Body of pancreas (tissue), 4 donors: ENCODE measurements around the gene DMGDH.

Source experiments
- POLR2A ChIP-seq, 3 donors: fragments of 450-650 bp; IDR thresholded peaks; one replicate each; pipeline ENCODE4 v1.6.1; 2016; ENCODE audit warnings: antibody characterized with exemption in 3 of 3, mild to moderate bottlenecking in 2 of 3
- TF ChIP-seq, protein P1 (sequence below), 7 experiments: fragments of 450-650 bp in 4 of 7; fragments of 200-600 bp in 3 of 7; sonication (generic) in 3 of 7; IDR thresholded peaks; one replicate each; pipeline ENCODE4 v1.5.1; 2016 to 2019; ENCODE audit warnings: antibody characterized with exemption in 7 of 7

DNA sequence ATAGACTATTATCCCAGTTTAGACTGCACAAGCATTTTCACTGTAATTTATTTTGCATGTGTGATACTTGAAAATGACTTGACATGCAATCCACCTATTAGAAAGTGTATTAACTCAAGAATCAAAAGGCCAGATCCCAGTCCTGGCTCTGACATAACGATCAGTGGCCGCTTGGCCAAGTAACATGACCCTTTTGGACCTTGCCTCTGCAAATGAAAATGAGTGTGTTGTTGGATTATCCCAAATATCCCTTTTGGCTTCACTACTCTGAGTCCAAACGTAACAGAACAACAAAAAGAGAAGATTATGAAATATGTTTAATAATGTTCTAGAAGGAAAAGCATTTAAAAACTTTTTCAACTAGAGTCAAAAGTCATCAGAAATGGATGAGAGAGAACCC, 19.0 kb downstream of the DMGDH start:
- TF ChIP-seq POLR2A (IDR thresholded peaks at IDR 0.05) = no peak
- TF ChIP-seq, protein P1, sequence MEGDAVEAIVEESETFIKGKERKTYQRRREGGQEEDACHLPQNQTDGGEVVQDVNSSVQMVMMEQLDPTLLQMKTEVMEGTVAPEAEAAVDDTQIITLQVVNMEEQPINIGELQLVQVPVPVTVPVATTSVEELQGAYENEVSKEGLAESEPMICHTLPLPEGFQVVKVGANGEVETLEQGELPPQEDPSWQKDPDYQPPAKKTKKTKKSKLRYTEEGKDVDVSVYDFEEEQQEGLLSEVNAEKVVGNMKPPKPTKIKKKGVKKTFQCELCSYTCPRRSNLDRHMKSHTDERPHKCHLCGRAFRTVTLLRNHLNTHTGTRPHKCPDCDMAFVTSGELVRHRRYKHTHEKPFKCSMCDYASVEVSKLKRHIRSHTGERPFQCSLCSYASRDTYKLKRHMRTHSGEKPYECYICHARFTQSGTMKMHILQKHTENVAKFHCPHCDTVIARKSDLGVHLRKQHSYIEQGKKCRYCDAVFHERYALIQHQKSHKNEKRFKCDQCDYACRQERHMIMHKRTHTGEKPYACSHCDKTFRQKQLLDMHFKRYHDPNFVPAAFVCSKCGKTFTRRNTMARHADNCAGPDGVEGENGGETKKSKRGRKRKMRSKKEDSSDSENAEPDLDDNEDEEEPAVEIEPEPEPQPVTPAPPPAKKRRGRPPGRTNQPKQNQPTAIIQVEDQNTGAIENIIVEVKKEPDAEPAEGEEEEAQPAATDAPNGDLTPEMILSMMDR (IDR thresholded peaks at IDR 0.05) = no peak
